HT1080 (cell line): ENCODE data around the gene HOATZ. TPM values are rescaled to one million over a fixed set of nuclear protein-coding genes. Genes with fewer than 3 reads are reported as not detected.

Experiments
- DNase-seq: peaks from one replicate; pipeline ENCODE4 v3.0.0-alpha.2; 2015; ENCODE audit warnings: low read depth
- total RNA-seq: library from RNA; depleted of rRNA; stranded (reverse); fragments of >200 nt; shearing (Covaris generic); gene quantifications from 2 replicates; pipeline ENCODE4 v1.2.3, GENCODE V29; 2014

HOATZ gene
- total RNA-seq, 1 experiment from 2014 or later, result not detected

DNA sequence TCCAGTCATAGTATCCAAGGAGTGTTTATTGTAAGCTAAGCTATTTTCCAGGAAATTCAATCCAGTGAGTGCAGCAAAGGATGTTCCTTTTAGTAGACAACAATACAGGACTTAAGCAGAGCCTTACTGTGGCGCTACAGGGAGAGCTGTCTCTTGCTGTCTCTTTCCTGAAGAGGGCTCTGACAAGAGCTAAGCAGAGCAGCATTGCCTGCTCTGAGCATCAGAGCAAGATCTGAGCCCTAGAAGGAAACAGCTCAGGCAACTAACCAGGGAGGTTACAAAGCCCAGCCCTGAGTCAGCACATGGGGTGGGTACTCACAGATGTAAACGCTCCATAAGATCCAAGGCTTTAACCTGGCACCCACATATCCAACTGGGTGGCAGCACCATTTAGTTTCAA is 33.9 kb downstream of the HOATZ start:
- no peak for DNase-seq

DNA sequence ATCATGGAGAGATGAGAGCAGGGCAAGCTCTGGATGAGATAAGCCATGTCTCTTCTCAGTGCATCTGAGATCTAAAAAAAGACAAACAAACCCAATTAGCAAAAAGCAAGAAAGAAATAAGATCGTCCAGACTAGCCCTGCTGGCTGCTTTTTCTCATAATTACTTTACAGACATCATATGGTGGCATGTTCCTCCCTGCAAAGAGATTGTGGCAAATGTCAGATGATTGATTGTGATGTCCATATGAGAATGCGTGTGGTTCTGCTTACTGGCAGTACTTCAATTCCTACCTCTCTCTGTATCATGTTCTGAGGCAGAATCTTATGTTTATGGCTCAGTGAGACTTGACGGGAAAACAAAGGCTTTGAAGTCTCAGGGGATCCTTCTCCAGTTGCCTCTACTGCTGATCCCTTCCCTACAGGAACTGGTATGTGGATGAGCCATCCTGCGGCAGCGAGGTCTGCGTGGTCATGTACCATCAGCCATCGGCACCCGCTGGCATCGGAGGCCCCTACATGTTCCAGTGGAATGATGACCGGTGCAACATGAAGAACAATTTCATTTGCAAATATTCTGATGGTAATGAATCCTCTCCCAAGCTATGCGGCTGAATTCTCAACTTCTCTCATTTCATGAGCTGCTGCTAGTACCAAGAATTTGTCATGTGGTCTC is 34.8 kb downstream of the HOATZ start:
- no peak for DNase-seq

DNA sequence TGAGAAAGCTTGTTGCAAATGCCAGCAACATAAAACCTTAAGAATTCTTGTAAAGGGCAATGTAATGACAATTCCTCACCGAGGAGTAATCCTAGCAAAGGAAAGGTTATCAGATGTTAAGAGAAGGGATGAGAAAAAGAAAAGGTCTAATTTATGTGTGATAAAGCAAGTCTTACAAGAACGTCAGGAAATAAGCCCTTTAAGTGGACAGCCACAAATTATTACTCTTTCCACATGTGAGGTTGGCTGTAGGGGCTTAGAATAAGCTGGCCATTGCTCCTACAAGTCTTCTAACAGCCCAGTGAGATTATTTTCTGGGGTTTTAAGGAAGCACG is 35.3 kb downstream of the HOATZ start:
- DNase-seq, result no peak

DNA sequence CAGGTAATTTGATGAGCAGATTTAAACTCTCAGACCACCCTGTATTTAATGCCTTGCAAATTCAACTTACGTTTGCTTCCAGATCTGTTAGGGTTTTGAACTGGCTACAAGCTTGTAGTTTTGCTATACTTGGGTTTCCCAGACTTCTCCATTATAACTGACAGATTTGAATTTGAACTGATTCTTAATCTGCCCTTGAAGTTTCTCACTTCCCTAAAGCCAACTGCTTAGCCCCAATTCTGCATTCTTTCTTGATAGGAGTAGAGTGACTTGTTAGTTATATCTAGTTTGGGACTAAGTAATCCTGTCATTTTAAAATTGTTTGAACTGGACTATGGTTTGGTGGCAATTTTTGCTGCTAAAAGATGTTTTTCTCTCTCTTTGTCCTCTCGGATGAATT is 35.7 kb downstream of the HOATZ start:
- no peak for DNase-seq

DNA sequence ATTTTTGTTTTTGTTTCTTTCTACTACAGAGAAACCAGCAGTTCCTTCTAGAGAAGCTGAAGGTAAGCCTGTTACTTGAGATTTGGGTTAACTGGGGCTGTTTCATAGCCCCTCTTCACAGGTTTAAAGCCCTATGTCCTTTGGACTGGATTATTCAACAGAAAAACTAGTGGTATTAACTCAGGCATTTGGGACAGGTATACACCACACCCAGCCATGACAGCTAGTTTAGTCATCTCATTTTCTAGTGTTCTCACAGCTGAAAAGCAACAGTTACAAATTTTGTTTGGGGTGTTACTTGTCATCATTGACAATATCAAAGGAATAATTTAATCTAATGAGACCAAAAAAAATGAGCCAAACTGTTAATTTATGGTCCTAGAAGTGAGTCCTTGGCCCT is 40.0 kb downstream of the HOATZ start:
- DNase-seq, result peak; percentile 35

DNA sequence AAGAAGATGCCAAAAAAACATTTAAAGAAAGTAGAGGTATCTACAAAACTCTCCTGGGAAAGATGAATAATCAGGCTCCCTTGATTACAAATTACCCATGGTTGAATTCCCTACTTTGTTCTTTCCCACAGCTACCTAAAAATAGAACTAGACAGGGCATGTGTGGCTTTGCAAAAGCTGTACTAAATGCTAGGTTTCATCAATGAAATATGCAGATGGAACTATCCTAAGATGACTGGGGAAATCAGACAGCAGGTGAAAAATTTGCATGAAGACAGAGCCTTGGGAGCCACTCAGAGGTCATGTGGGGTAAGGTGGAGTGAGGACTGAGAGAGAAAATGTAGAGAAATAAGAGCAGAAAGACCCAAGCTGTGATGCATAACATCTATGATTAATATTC is 40.7 kb downstream of the HOATZ start:
- DNase-seq, result no peak

DNA sequence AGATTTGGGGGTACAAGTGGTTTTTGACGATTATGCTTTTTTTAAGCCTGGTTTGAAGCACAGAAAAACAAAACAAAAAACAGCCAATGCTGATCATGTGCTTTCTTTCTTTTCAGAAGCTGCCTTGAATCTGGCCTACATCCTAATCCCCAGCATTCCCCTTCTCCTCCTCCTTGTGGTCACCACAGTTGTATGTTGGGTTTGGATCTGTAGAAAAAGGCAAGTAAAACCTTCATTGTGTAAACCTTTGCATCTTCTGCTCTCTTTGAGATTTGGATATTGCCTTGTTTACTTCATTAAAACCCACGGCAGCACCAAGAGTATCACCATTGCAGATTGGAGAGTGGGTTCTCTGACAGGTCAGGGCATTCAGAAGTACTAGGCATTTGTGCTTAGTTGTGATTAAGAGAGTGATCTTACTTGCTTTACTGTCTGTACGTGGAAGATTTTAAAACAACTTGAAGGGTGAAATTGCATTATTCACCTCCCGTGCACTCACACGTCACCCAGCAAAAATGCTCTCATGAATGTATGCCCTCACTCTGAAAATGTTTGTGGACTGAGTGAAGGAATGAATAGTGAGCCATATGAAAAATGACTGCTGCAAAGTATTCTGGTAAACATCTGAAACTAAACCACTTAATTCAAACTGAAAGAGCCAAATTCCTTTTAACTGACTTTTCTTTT is 43.0 kb downstream of the HOATZ start:
- peak; percentile 96 for DNase-seq

DNA sequence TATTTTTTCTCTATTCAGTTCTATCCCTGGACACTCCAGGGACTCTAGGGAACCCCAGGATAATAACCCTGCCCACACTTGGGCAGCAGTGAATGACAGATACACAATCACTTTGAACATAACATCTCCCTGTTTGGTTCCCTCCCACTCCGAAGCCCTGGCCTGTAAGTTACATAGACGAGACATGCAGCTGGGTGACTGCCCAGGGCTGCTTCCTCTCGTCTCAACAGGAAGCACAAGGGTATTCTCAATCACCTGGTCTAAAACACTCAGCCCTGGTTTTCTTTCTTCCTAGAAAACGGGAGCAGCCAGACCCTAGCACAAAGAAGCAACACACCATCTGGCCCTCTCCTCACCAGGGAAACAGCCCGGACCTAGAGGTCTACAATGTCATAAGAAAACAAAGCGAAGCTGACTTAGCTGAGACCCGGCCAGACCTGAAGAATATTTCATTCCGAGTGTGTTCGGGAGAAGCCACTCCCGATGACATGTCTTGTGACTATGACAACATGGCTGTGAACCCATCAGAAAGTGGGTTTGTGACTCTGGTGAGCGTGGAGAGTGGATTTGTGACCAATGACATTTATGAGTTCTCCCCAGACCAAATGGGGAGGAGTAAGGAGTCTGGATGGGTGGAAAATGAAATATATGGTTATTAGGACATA is 45.4 kb downstream of the HOATZ start:
- no peak for DNase-seq

DNA sequence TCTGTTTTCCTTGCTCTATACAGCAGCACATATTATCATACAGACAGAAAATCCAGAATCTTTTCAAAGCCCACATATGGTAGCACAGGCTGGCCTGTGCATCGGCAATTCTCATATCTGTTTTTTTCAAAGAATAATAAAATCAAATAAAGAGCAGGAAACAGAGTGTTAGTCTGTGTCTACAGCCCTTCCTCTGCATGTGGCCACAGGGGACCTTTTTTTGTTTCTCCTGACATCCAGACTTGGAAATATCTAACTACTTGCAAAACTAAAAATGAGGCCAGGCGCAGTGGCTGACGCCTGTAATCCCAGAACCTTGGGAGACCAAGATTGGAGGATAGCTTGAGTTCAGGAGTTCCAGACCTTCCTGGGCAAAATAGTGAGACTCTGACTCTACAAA is 46.2 kb downstream of the HOATZ start:
- no peak for DNase-seq

DNA sequence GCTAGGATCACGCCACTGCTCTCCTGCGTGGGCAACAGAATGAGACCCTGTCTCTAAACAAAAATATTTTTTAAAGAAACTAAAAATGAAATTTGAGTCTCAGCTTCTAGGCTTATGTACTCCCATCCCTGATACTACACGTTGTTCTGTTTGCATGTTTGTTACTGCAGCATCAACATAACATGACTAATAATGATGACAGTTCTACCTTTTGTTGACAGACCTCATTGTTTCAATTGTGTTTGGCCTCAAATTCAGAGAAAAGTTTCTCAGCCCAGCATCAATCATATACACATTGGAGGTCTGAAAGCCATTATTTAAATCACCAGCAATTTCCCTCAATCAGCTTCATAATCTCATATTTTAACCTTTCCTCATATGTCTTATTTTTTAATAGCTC is 46.7 kb downstream of the HOATZ start:
- DNase-seq, result no peak

DNA sequence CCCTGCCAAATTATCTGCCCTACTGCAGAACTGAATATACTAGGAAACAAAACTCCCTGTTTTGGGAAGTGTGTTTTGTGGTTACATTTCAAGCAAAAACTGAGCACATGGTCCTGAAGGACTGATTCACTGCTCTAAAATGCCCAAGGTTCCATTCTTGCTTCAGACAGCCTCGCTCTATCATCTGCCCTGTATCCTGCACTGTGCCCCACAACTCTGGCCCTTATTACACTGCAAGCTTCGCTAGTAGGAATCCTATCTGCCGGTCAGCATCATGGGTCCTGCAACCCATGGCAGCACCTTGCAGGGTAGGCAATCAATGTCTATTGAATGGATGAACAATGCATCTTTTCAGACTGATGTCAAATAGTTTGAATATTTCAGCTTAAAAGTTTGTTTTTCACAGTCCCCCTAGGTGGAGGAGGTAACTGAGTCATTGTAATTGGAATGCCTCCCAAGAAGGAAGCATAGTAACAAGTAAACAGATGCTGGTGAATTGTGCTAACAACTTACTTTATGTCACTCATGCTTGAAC is 47.3 kb downstream of the HOATZ start:
- peak; percentile 69 for DNase-seq

DNA sequence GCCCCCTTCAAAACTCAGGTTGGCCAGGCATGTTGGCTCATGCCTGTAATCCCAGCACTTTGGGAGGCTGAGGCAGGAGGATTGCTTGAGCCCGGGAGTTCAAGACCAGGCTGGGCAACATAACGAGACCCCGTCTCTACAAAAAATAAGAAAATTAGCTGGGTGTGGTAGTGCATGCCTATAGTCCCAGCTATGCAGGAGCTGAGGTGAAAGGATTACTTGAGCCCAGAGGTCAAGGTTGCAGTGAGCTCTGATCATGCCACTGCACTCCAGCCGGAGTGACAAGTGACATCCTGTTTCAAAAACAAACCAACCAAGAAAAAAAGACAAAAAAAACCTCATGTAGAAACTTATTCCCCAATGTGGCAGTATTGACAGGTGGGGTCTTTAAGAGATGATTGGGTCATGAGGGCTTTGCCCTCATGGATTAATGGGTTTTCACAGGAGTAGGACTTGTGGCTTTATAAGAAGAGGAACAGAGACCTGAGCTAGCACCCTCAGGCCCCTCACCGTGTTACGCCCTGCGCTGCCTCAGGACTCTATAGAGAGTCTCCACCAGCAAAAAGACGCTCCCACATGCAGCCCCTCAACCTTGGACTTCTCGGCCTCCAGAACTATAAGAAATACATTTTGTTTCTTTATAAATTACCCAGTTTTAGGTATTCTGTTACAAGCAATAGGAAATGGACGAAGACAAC is 48.3 kb downstream of the HOATZ start:
- DNase-seq, result no peak

DNA sequence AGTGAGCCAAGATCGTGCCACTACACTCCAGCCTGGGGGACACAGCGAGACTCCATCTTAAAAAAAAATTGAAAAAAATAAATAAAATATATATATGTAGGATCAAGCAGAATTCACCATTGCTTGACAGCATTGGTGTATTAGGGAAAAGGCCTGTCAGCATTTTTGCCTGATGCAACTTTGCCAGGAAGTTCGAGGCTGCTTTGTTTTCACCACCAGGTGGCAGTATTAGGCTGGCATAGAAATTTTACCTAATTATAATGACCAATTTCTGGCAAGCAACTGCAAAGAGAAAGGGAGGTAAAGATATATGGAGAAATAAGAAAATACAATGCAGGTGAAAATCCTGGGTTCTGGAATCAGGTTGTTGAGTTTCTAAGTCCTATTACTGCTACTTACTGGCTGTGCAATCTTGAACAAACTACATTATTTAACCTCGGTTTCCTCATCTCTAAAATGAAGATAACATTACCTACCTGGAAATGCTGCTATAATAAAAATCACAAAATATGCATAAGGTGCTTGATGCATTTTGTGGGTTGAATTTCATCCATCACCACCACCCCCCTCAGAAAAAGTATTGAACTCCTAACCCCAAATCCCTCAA is 50.6 kb downstream of the HOATZ start:
- peak; percentile 73 for DNase-seq

DNA sequence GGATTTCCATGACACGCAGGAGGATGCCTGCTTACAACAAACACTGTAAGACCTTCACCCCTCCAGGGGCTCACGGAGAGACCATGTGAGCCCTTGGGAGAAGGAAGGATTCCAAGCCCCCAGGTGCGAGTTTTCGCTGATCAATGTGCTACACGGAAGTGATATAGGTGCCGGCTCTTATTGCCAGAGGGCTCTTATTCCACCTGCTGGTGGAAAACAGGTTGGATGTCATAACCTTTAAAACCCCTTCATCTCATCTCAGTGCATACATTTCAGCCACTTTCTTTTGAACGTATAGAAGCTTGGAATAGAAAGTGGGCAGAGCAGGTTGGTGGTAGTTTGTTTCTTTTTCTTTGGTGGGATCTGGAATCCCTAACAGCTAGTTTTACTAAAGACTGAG is 51.7 kb downstream of the HOATZ start:
- DNase-seq, result no peak

DNA sequence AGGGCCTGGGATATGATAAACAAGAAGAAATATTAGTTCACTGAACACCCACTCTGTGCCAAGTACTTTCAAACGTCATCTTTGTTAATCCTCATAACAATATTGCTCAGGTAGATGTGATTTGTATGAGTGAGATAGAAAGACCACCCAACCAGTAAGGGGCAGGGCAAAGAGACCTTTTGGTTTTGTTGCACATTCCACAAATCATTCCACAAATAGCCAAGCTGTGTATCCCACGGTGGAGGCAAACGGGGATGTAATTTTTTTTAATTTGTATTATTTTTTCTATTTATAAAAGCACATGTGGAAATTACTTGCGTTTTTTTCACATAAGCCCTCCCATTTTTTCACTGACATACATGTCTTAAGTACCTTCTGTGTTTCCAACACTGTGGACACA is 54.9 kb downstream of the HOATZ start:
- DNase-seq, result no peak

DNA sequence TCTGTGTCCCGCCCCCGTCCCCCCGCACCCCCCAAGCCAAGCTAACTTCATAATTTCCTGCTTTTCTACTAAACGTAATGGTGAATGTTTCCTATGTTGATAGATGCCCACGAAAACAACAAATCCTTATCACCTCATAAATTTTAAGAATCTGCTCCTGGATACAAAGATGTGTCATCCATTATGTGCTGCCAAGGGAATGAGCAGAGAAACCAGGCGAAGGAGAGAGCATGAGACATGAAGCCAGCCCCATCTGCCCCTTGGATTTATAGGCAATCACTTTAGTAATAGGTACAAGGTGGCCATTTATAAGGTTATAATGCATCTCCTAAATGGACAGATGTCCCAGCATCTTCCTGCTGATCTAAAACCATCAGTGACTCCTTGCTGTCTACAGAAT is 56.2 kb downstream of the HOATZ start:
- DNase-seq, result no peak

DNA sequence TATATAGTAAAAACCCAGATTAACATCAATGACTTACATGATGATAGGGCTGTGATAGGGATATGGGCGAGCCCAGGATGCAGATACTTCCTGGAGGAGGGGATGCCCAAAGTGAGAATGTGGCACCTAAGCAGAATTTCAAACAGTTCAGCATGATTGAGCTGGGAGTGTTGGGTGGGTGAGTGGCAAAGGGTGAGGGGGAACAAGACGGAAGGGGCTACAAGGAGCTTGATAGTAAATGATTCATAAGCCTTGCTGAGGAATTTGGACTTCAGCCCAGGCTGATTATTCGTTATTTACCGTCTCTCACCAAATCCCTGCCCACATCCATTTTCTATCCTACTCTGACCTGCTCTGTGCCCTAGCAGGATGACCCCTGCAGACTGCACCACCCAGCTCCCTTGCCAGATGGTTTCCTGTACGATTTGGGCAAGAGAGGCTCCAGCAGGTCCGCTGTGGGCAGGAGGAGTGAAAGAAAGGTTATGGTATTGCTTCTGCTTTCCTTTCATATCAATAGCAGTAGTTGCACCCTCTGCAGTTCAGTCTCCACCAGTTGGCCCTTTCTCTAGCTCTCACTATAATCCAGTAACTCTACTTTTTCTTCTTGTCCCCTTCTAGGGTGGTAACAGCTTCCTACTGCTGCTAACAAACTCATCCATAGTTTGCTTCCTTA is 57.4 kb downstream of the HOATZ start:
- DNase-seq, result peak; percentile 45

DNA sequence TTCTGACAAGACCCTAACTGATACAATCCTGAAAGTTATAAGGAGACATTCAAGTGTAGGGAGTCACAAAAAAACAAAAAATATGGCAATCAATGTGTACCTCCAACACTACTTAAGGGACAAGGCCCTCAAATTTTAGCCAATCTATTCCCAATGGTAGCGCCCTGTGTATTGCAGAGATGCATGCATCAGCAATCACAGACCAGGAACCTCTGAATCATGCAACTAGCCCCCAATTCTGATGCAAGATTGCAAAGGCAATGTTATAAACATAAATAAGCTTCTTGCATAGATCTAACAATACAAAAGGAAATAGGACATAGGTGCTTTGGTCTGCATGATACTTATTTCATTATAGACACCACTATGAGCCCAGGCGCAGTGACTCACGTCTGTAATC is 58.0 kb downstream of the HOATZ start:
- DNase-seq, result no peak

DNA sequence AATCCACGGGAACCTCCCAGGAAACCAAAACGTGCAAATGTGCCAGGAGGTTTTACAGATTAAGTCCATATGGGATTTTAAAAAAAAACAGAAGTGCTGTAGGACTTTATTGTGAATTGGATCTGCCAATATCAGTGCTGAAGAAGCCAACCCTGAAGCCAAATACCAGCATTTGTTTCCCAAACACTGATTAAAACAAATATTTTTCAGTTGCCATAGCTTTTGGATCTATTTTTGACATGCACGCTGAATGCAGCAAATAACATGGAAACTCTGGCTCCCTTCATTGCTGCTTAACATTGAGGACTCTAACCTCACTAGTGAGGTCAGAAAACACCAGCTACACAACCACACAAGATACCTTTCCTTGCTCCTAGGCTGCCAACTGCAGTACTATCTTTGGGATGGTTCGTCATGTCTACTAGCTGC is 59.3 kb downstream of the HOATZ start:
- DNase-seq, result no peak

DNA sequence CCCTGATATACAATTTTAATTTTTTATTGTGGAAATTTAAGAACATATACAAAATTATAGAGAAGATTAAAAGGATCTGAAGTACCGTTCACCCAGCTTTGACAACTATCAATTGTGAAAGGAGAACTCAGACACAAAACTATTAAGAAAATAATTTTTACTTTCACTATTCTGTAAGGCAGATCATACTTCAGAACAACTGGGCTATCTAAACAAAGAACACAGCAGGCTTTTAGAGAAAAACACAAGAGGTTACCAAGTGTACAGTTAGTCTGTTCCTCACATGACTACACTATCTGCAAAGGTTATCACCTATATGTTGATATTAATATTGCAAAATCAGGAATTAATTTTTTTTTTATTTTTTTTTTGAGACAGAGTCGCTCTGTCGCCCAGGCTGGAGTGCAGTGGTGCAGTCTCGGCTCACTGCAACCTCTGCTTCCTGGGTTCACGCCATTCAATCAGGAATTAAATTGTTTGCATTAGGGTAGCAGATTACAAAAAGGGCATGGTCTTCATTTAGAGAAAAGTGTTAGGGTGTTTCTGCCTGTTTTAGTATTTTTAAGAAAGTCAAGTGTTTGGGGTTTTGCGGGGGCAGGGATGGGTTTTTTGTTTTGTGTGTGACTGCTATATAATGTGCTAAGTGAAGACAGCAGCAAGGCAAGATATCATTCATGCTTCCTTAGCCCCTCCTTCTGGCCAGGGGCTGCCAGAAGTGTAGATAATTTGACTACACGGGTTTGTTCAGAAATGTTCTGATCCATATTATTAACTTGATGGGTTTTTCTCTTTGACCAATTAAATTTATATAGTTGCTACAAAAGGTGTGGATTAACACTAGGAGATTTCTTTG is 60.0 kb downstream of the HOATZ start:
- no peak for DNase-seq
